Stomach smooth muscle (tissue), 2 donors: ENCODE data around the gene CFAP119.
"Not testable (repeated sequence)": the region's sequence is repeated elsewhere in the genome, so short reads cannot be mapped to it uniquely, and the experiment has no call there.

Source experiments
- H3K27ac ChIP-seq: one replicate; pipeline ENCODE4 v1.7.0; 2013; ENCODE audit warnings: mild to moderate bottlenecking, low read length, inconsistent platforms
- H3K27me3 ChIP-seq, 2 donors: one replicate each; pipeline ENCODE4 v1.7.0; 2013; ENCODE audit warnings: low read length in 2 of 2; ENCODE audit not compliant: insufficient read depth in 2 of 2, control insufficient read depth in 1 of 2
- H3K36me3 ChIP-seq, 2 donors: one replicate each; pipeline ENCODE4 v1.7.0; 2013; ENCODE audit warnings: low read length in 2 of 2; ENCODE audit not compliant: control insufficient read depth in 2 of 2, insufficient read depth in 2 of 2
- H3K4me1 ChIP-seq: one replicate; pipeline ENCODE4 v1.7.0; 2013; ENCODE audit warnings: low read length; ENCODE audit not compliant: control insufficient read depth, insufficient read depth
- H3K4me3 ChIP-seq, 2 donors: one replicate each; pipeline ENCODE4 v1.7.0; 2013; ENCODE audit warnings: low read length in 2 of 2
- H3K9ac ChIP-seq, 2 donors: one replicate each; pipeline ENCODE4 v1.7.0; 2013; ENCODE audit warnings: low read length in 2 of 2, mild to moderate bottlenecking in 1 of 2
- H3K9me3 ChIP-seq, 2 donors: one replicate each; pipeline ENCODE4 v1.7.0; 2013; ENCODE audit warnings: low read length in 2 of 2; ENCODE audit not compliant: control insufficient read depth in 2 of 2
- donor health status: healthy.
- donor health status: Pancreatic carcinoma.

Gene CFAP119

GRCh38 chr16:30761928-30762902 is at the start of gene CFAP119, which contains the start of gene RNF40:
TSS of gene CFAP119 (minus strand) at chr16:30762062. CDS start at chr16:30761748, 314 bp downstream.
TSS of gene RNF40 (plus strand) at chr16:30762322. CDS start at chr16:30762546, 224 bp downstream.
- Histone ChIP-seq H3K9me3 (no peaks in the 10 kb centered on the region), H3K27me3 (no peaks in the 10 kb centered on the region), H3K4me3 (peak within 1 kb of the TSS; percentile 78 to 97), H3K9ac (peak within 1 kb of the TSS; percentile 93 to 96), H3K36me3 (peaks cover 30 to 37% of the 10 kb centered on the region in 2 donors), H3K27ac (peak within 1 kb of the TSS; percentile 88), H3K4me1 (peaks cover 29% of the 10 kb centered on the region)

GRCh38 chr16:30809675-30810074 is 47.8 kb upstream of the CFAP119 start:
- H3K4me3 ChIP-seq, H3K9ac ChIP-seq, H3K27ac ChIP-seq, H3K36me3 ChIP-seq, H3K27me3 ChIP-seq, H3K9me3 ChIP-seq: not testable (repeated sequence)
- H3K4me1 ChIP-seq, result peaks cover 24% of the 10 kb centered on the region

- not testable (repeated sequence) for H3K9me3 ChIP-seq, H3K4me3 ChIP-seq, H3K27ac ChIP-seq, H3K36me3 ChIP-seq, H3K9ac ChIP-seq, H3K27me3 ChIP-seq
- peaks cover 19% of the 10 kb centered on the region for H3K4me1 ChIP-seq
These were observed 47.1 kb upstream of the CFAP119 start for GRCh38 chr16:30808890-30809426.

- no peak overlapping the region for H3K9ac ChIP-seq
- no peaks in the 10 kb centered on the region for H3K9me3 ChIP-seq
These were observed 46.3 kb upstream of the CFAP119 start for GRCh38 chr16:30808146-30808545.

GRCh38 chr16:30805370-30806169 is 43.7 kb upstream of the CFAP119 start:
- Histone ChIP-seq H3K36me3 (no peaks in the 10 kb centered on the region), H3K9me3 (no peaks in the 10 kb centered on the region), H3K27ac (peak overlapping the region; percentile 91), H3K4me1 (peaks cover 15% of the 10 kb centered on the region), H3K27me3 (no peaks in the 10 kb centered on the region), H3K4me3 (peak overlapping the region; percentile 68 to 90), H3K9ac (peak overlapping the region; percentile 90 to 96)

More at GRCh38 chr16:30808146-30808545, 46.3 kb upstream of the CFAP119 start:
- Histone ChIP-seq H3K27me3 (no peaks in the 10 kb centered on the region), H3K4me3 (no peak overlapping the region), H3K27ac (no peak overlapping the region), H3K36me3 (no peaks in the 10 kb centered on the region), H3K4me1 (peaks cover 15% of the 10 kb centered on the region)

GRCh38 chr16:30805056-30805369 is 43.2 kb upstream of the CFAP119 start:
- Histone ChIP-seq H3K27ac (peak overlapping the region; percentile 91), H3K9ac (peak overlapping the region; percentile 89 to 90), H3K9me3 (no peaks in the 10 kb centered on the region)

GRCh38 chr16:30802936-30803335 is 41.1 kb upstream of the CFAP119 start:
- Histone ChIP-seq H3K9ac (no peak overlapping the region), H3K4me1 (peaks cover 15% of the 10 kb centered on the region), H3K4me3 (no peak overlapping the region), H3K27me3 (no peaks in the 10 kb centered on the region), H3K36me3 (no peaks in the 10 kb centered on the region), H3K27ac (no peak overlapping the region), H3K9me3 (no peaks in the 10 kb centered on the region)

More at GRCh38 chr16:30805056-30805369, 43.2 kb upstream of the CFAP119 start:
- Histone ChIP-seq H3K27me3 (no peaks in the 10 kb centered on the region), H3K36me3 (no peaks in the 10 kb centered on the region), H3K4me1 (peaks cover 15% of the 10 kb centered on the region), H3K4me3 (peak overlapping the region; percentile 68 to 90)

GRCh38 chr16:30797670-30798309 is 35.9 kb upstream of the CFAP119 start:
- H3K9me3 ChIP-seq, result no peaks in the 10 kb centered on the region
- H3K36me3 ChIP-seq, result no peaks in the 10 kb centered on the region
- no peak overlapping the region for H3K27ac ChIP-seq
- H3K4me3 ChIP-seq, result no peak overlapping the region
- no peaks in the 10 kb centered on the region for H3K4me1 ChIP-seq
- no peaks in the 10 kb centered on the region for H3K27me3 ChIP-seq
- no peak overlapping the region for H3K9ac ChIP-seq

- H3K9me3 ChIP-seq, result no peaks in the 10 kb centered on the region
- no peaks in the 10 kb centered on the region for H3K4me1 ChIP-seq
- no peaks in the 10 kb centered on the region for H3K27me3 ChIP-seq
- no peak overlapping the region for H3K4me3 ChIP-seq
- no peak overlapping the region for H3K27ac ChIP-seq
- no peak overlapping the region for H3K9ac ChIP-seq
- H3K36me3 ChIP-seq, result no peaks in the 10 kb centered on the region
These were observed 32.8 kb upstream of the CFAP119 start for GRCh38 chr16:30794634-30795033.

- no peaks in the 10 kb centered on the region for H3K27me3 ChIP-seq
- no peak overlapping the region for H3K9ac ChIP-seq
- H3K4me1 ChIP-seq, result no peaks in the 10 kb centered on the region
- no peaks in the 10 kb centered on the region for H3K9me3 ChIP-seq
- no peaks in the 10 kb centered on the region for H3K36me3 ChIP-seq
- H3K4me3 ChIP-seq, result no peak overlapping the region
- H3K27ac ChIP-seq, result no peak overlapping the region
These were observed 31.7 kb upstream of the CFAP119 start for GRCh38 chr16:30793508-30794069.
